HEK293 (cell line): ENCODE results near the gene THOP1.

Experiments
- ZFP37 ChIP-seq: fragments of 450-650 bp; formaldehyde crosslinking; IDR thresholded peaks from 2 replicates; pipeline ENCODE4 v1.5.1; 2016; ENCODE audit warnings: missing biosample characterization, missing genetic modification characterization
- ZIC2 ChIP-seq: fragments of 450-650 bp; formaldehyde crosslinking; IDR thresholded peaks from 2 replicates; pipeline ENCODE4 v1.5.1; 2016; ENCODE audit warnings: missing biosample characterization, missing genetic modification characterization
- ZNF10 ChIP-seq: fragments of 450-650 bp; formaldehyde crosslinking; IDR thresholded peaks from 2 replicates; pipeline ENCODE4 v1.5.1; 2017; ENCODE audit warnings: missing biosample characterization, missing genetic modification characterization
- ZNF23 ChIP-seq: fragments of 450-650 bp; formaldehyde crosslinking; IDR thresholded peaks from 2 replicates; pipeline ENCODE4 v1.5.1; 2016; ENCODE audit warnings: missing biosample characterization, missing genetic modification characterization, borderline replicate concordance
- ZNF600 ChIP-seq: fragments of 450-650 bp; formaldehyde crosslinking; IDR thresholded peaks from 2 replicates; pipeline ENCODE4 v1.5.1; 2016; ENCODE audit warnings: missing biosample characterization, missing genetic modification characterization
- ZNF704 ChIP-seq: fragments of 450-650 bp; formaldehyde crosslinking; IDR thresholded peaks from 2 replicates; pipeline ENCODE4 v1.5.1; 2016; ENCODE audit warnings: missing biosample characterization, missing genetic modification characterization
- ZNF791 ChIP-seq: fragments of 450-650 bp; formaldehyde crosslinking; IDR thresholded peaks from 2 replicates; pipeline ENCODE4 v1.5.1; 2016; ENCODE audit warnings: missing biosample characterization, missing genetic modification characterization
- ZNF837 ChIP-seq: fragments of 450-650 bp; formaldehyde crosslinking; IDR thresholded peaks from 2 replicates; pipeline ENCODE4 v1.5.1; 2016; ENCODE audit warnings: missing biosample characterization, missing genetic modification characterization
- TF ChIP-seq, protein P1 (sequence below): sonication (generic); formaldehyde crosslinking; IDR thresholded peaks from 2 replicates; pipeline ENCODE4 v1.8.1; 2022; ENCODE audit warnings: mild to moderate bottlenecking, moderate library complexity, missing genetic modification reagents
- TF ChIP-seq, protein P2 (sequence below): fragments of 450-650 bp; formaldehyde crosslinking; IDR thresholded peaks from 2 replicates; pipeline ENCODE4 v1.5.1; 2016; ENCODE audit warnings: missing biosample characterization, missing genetic modification characterization
- TF ChIP-seq, protein P3 (sequence below): fragments of 450-650 bp; formaldehyde crosslinking; optimal IDR thresholded peaks from 2 replicates; pipeline ENCODE3; 2016; ENCODE audit warnings: missing biosample characterization, mild to moderate bottlenecking, missing genetic modification characterization
- TF ChIP-seq, protein P4 (sequence below): fragments of 450-650 bp; formaldehyde crosslinking; IDR thresholded peaks from 2 replicates; pipeline ENCODE4 v1.5.1; 2017; ENCODE audit warnings: missing biosample characterization, missing genetic modification characterization
- TF ChIP-seq, protein P5 (sequence below): fragments of 450-650 bp; formaldehyde crosslinking; conservative IDR thresholded peaks from 2 replicates; pipeline ENCODE4 v1.5.1; 2016; ENCODE audit warnings: low read depth, missing biosample characterization, missing genetic modification characterization
- TF ChIP-seq, protein P6 (sequence below): fragments of 450-650 bp; formaldehyde crosslinking; IDR thresholded peaks from 2 replicates; pipeline ENCODE4 v1.5.1; 2017; ENCODE audit warnings: missing biosample characterization, missing genetic modification characterization

GRCh38 chr19:2827022-2827421, 41.7 kb downstream of the THOP1 start:
- TF ChIP-seq, protein P1, sequence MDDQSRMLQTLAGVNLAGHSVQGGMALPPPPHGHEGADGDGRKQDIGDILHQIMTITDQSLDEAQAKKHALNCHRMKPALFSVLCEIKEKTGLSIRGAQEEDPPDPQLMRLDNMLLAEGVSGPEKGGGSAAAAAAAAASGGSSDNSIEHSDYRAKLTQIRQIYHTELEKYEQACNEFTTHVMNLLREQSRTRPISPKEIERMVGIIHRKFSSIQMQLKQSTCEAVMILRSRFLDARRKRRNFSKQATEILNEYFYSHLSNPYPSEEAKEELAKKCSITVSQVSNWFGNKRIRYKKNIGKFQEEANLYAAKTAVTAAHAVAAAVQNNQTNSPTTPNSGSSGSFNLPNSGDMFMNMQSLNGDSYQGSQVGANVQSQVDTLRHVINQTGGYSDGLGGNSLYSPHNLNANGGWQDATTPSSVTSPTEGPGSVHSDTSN = no peak
- TF ChIP-seq, protein P2, sequence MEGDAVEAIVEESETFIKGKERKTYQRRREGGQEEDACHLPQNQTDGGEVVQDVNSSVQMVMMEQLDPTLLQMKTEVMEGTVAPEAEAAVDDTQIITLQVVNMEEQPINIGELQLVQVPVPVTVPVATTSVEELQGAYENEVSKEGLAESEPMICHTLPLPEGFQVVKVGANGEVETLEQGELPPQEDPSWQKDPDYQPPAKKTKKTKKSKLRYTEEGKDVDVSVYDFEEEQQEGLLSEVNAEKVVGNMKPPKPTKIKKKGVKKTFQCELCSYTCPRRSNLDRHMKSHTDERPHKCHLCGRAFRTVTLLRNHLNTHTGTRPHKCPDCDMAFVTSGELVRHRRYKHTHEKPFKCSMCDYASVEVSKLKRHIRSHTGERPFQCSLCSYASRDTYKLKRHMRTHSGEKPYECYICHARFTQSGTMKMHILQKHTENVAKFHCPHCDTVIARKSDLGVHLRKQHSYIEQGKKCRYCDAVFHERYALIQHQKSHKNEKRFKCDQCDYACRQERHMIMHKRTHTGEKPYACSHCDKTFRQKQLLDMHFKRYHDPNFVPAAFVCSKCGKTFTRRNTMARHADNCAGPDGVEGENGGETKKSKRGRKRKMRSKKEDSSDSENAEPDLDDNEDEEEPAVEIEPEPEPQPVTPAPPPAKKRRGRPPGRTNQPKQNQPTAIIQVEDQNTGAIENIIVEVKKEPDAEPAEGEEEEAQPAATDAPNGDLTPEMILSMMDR (tag by site-specific recombination) = no peak
- TF ChIP-seq, protein P3, sequence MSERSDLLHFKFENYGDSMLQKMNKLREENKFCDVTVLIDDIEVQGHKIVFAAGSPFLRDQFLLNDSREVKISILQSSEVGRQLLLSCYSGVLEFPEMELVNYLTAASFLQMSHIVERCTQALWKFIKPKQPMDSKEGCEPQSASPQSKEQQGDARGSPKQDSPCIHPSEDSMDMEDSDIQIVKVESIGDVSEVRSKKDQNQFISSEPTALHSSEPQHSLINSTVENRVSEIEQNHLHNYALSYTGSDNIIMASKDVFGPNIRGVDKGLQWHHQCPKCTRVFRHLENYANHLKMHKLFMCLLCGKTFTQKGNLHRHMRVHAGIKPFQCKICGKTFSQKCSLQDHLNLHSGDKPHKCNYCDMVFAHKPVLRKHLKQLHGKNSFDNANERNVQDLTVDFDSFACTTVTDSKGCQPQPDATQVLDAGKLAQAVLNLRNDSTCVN (tag by site-specific recombination) = no peak
- TF ChIP-seq ZNF10 (tag by site-specific recombination) = no peak
- no peak for TF ChIP-seq ZFP37 (tag by site-specific recombination)
- no peak for TF ChIP-seq ZNF704 (tag by site-specific recombination)
- TF ChIP-seq, protein P4, sequence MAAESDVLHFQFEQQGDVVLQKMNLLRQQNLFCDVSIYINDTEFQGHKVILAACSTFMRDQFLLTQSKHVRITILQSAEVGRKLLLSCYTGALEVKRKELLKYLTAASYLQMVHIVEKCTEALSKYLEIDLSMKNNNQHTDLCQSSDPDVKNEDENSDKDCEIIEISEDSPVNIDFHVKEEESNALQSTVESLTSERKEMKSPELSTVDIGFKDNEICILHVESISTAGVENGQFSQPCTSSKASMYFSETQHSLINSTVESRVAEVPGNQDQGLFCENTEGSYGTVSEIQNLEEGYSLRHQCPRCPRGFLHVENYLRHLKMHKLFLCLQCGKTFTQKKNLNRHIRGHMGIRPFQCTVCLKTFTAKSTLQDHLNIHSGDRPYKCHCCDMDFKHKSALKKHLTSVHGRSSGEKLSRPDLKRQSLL (tag by site-specific recombination) = no peak
- TF ChIP-seq ZIC2 (tag by site-specific recombination) = no peak
- TF ChIP-seq, protein P5, sequence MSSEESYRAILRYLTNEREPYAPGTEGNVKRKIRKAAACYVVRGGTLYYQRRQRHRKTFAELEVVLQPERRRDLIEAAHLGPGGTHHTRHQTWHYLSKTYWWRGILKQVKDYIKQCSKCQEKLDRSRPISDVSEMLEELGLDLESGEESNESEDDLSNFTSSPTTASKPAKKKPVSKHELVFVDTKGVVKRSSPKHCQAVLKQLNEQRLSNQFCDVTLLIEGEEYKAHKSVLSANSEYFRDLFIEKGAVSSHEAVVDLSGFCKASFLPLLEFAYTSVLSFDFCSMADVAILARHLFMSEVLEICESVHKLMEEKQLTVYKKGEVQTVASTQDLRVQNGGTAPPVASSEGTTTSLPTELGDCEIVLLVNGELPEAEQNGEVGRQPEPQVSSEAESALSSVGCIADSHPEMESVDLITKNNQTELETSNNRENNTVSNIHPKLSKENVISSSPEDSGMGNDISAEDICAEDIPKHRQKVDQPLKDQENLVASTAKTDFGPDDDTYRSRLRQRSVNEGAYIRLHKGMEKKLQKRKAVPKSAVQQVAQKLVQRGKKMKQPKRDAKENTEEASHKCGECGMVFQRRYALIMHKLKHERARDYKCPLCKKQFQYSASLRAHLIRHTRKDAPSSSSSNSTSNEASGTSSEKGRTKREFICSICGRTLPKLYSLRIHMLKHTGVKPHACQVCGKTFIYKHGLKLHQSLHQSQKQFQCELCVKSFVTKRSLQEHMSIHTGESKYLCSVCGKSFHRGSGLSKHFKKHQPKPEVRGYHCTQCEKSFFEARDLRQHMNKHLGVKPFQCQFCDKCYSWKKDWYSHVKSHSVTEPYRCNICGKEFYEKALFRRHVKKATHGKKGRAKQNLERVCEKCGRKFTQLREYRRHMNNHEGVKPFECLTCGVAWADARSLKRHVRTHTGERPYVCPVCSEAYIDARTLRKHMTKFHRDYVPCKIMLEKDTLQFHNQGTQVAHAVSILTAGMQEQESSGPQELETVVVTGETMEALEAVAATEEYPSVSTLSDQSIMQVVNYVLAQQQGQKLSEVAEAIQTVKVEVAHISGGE (tag by site-specific recombination) = no peak
- TF ChIP-seq ZNF600 = no peak
- no peak for TF ChIP-seq ZNF791
- TF ChIP-seq ZNF23 (tag by site-specific recombination) = no peak
- TF ChIP-seq ZNF837 (tag by site-specific recombination) = no peak
- TF ChIP-seq, protein P6, sequence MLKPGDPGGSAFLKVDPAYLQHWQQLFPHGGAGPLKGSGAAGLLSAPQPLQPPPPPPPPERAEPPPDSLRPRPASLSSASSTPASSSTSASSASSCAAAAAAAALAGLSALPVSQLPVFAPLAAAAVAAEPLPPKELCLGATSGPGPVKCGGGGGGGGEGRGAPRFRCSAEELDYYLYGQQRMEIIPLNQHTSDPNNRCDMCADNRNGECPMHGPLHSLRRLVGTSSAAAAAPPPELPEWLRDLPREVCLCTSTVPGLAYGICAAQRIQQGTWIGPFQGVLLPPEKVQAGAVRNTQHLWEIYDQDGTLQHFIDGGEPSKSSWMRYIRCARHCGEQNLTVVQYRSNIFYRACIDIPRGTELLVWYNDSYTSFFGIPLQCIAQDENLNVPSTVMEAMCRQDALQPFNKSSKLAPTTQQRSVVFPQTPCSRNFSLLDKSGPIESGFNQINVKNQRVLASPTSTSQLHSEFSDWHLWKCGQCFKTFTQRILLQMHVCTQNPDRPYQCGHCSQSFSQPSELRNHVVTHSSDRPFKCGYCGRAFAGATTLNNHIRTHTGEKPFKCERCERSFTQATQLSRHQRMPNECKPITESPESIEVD (tag by site-specific recombination) = no peak
